OCI-LY1 (cell line): ENCODE measurements around the gene FABP6.

ENCODE experiments used
- CTCF ChIP-seq: fragments of 200-600 bp; sonication (generic), shearing (Covaris generic); IDR thresholded peaks from 2 replicates; pipeline ENCODE4 v1.5.1; 2017; ENCODE audit warnings: mild to moderate bottlenecking, antibody characterized with exemption, low read length, moderate library complexity, mixed read lengths
- EZH2 ChIP-seq: fragments of 200-600 bp; sonication (generic), shearing (Covaris generic); IDR thresholded peaks from 2 replicates; pipeline ENCODE4 v1.8.0; 2017; ENCODE audit warnings: borderline replicate concordance, mixed run types, mild to moderate bottlenecking, antibody characterized with exemption, low read length, moderate library complexity, mixed read lengths

- TF ChIP-seq CTCF (no peak), EZH2 (no peak)
Observed at GRCh38 chr5:160285316-160285715, 56.0 kb downstream of the FABP6 start.
